ENCODE results near the gene PIAS3.
A peak's percentile ranks its signal among the peaks of the same experiment; 100 is the strongest.

PIAS3 gene

GRCh38 chr1:145877923-145878486, 19.1 kb upstream of the PIAS3 start:
- H3K27ac ChIP-seq = no peak overlapping the region
- TF ChIP-seq ZFX (IDR thresholded peaks at IDR 0.05; ENCODE audit: borderline replicate concordance) = no peak
- TF ChIP-seq CTCF (IDR thresholded peaks at IDR 0.05) = no peak

GRCh38 chr1:145874646-145875045, 15.8 kb upstream of the PIAS3 start:
- TF ChIP-seq ZFX (IDR thresholded peaks at IDR 0.05; ENCODE audit: borderline replicate concordance) (no peak), CTCF (IDR thresholded peaks at IDR 0.05) (no peak)
- H3K27ac ChIP-seq = no peak overlapping the region

- TF ChIP-seq ZFX (IDR thresholded peaks at IDR 0.05; ENCODE audit: borderline replicate concordance) = no peak
- TF ChIP-seq CTCF (IDR thresholded peaks at IDR 0.05) = no peak
- no peak overlapping the region for H3K27ac ChIP-seq
Observed at GRCh38 chr1:145871994-145872924, 13.4 kb upstream of the PIAS3 start.

- no peak overlapping the region for H3K27ac ChIP-seq
- no peak for TF ChIP-seq ZFX (IDR thresholded peaks at IDR 0.05; ENCODE audit: borderline replicate concordance)
- TF ChIP-seq CTCF (IDR thresholded peaks at IDR 0.05) = no peak
Observed at GRCh38 chr1:145868232-145868631, 9.4 kb upstream of the PIAS3 start.

- TF ChIP-seq CTCF (IDR thresholded peaks at IDR 0.05) = no peak
- no peak for TF ChIP-seq ZFX (IDR thresholded peaks at IDR 0.05; ENCODE audit: borderline replicate concordance)
- H3K27ac ChIP-seq = no peak overlapping the region
Observed at GRCh38 chr1:145863282-145864018, 4.6 kb upstream of the PIAS3 start.

GRCh38 chr1:145859491-145860023, 676 bp upstream of the PIAS3 start:
- H3K27ac ChIP-seq = peak overlapping the region; percentile 86
- no peak for TF ChIP-seq ZFX (IDR thresholded peaks at IDR 0.05; ENCODE audit: borderline replicate concordance)
- TF ChIP-seq CTCF (IDR thresholded peaks at IDR 0.05) = peak; percentile 20; the same call in 1 of the 2 replicates
